ENCODE data around the gene ZNF609. TPM values are rescaled to one million over a fixed set of nuclear protein-coding genes. Genes with fewer than 3 reads are reported as not detected.

The ZNF609 gene
- total RNA-seq, 1 donor from 2014 or later, result 41.2 TPM

- H3K9me3 Mint-ChIP-seq (ENCODE audit: unreplicated experiment), result no peaks in the 10 kb centered on the region
- peaks cover 24% of the 10 kb centered on the region for H3K4me1 Mint-ChIP-seq (ENCODE audit: unreplicated experiment)
- H3K27me3 Mint-ChIP-seq (ENCODE audit: unreplicated experiment), result peaks cover 6% of the 10 kb centered on the region
- TF ChIP-seq CTCF (IDR thresholded peaks at IDR 0.05; ENCODE audit: unreplicated experiment), result no peak
- no peak for DNase-seq (ENCODE audit: low spot score)
- peaks cover 27% of the 10 kb centered on the region for H3K36me3 Mint-ChIP-seq (ENCODE audit: low read depth, unreplicated experiment)
- H3K4me3 Mint-ChIP-seq (ENCODE audit: unreplicated experiment), result no peak overlapping the region
- peak overlapping the region; percentile 75 for H3K27ac Mint-ChIP-seq (ENCODE audit: unreplicated experiment)
Measured at GRCh38 chr15:64501396-64501715, 41.0 kb downstream of the ZNF609 start.

- peak overlapping the region; percentile 94 for H3K27ac Mint-ChIP-seq (ENCODE audit: unreplicated experiment)
- peaks cover 6% of the 10 kb centered on the region for H3K27me3 Mint-ChIP-seq (ENCODE audit: unreplicated experiment)
- peak overlapping the region; percentile 80 for H3K4me3 Mint-ChIP-seq (ENCODE audit: unreplicated experiment)
- no peaks in the 10 kb centered on the region for H3K9me3 Mint-ChIP-seq (ENCODE audit: unreplicated experiment)
- peaks cover 28% of the 10 kb centered on the region for H3K4me1 Mint-ChIP-seq (ENCODE audit: unreplicated experiment)
- no peak for DNase-seq (ENCODE audit: low spot score)
- TF ChIP-seq CTCF (IDR thresholded peaks at IDR 0.05; ENCODE audit: unreplicated experiment), result no peak
- peaks cover 27% of the 10 kb centered on the region for H3K36me3 Mint-ChIP-seq (ENCODE audit: low read depth, unreplicated experiment)
Measured at GRCh38 chr15:64502151-64502550, 41.8 kb downstream of the ZNF609 start.

GRCh38 chr15:64502551-64502950 lies 42.2 kb downstream of the ZNF609 start:
- no peak for TF ChIP-seq CTCF (IDR thresholded peaks at IDR 0.05; ENCODE audit: unreplicated experiment)
- H3K36me3 Mint-ChIP-seq (ENCODE audit: low read depth, unreplicated experiment), result peaks cover 27% of the 10 kb centered on the region
- peaks cover 6% of the 10 kb centered on the region for H3K27me3 Mint-ChIP-seq (ENCODE audit: unreplicated experiment)
- H3K27ac Mint-ChIP-seq (ENCODE audit: unreplicated experiment), result peak overlapping the region; percentile 94
- H3K4me1 Mint-ChIP-seq (ENCODE audit: unreplicated experiment), result peaks cover 32% of the 10 kb centered on the region
- no peaks in the 10 kb centered on the region for H3K9me3 Mint-ChIP-seq (ENCODE audit: unreplicated experiment)
- no peak for DNase-seq (ENCODE audit: low spot score)
- H3K4me3 Mint-ChIP-seq (ENCODE audit: unreplicated experiment), result no peak overlapping the region

- Mint-ChIP-seq H3K36me3 (ENCODE audit: low read depth, unreplicated experiment) (peaks cover 27% of the 10 kb centered on the region), H3K4me1 (ENCODE audit: unreplicated experiment) (peaks cover 35% of the 10 kb centered on the region), H3K9me3 (ENCODE audit: unreplicated experiment) (no peaks in the 10 kb centered on the region), H3K27ac (ENCODE audit: unreplicated experiment) (peak overlapping the region; percentile 94), H3K4me3 (ENCODE audit: unreplicated experiment) (no peak overlapping the region), H3K27me3 (ENCODE audit: unreplicated experiment) (peaks cover 5% of the 10 kb centered on the region)
- peak; percentile 16 for DNase-seq (ENCODE audit: low spot score)
- TF ChIP-seq CTCF (IDR thresholded peaks at IDR 0.05; ENCODE audit: unreplicated experiment), result no peak
Measured at GRCh38 chr15:64503197-64503596, 42.8 kb downstream of the ZNF609 start.

- no peak for TF ChIP-seq CTCF (IDR thresholded peaks at IDR 0.05; ENCODE audit: unreplicated experiment)
- Mint-ChIP-seq H3K4me1 (ENCODE audit: unreplicated experiment) (peaks cover 35% of the 10 kb centered on the region), H3K27me3 (ENCODE audit: unreplicated experiment) (peaks cover 4% of the 10 kb centered on the region), H3K36me3 (ENCODE audit: low read depth, unreplicated experiment) (peaks cover 27% of the 10 kb centered on the region), H3K9me3 (ENCODE audit: unreplicated experiment) (no peaks in the 10 kb centered on the region), H3K4me3 (ENCODE audit: unreplicated experiment) (peak overlapping the region; percentile 17), H3K27ac (ENCODE audit: unreplicated experiment) (peak overlapping the region; percentile 94)
- no peak for DNase-seq (ENCODE audit: low spot score)
Measured at GRCh38 chr15:64503640-64504039, 43.3 kb downstream of the ZNF609 start.

All from endothelial cell (in vitro differentiated cells).